DMS 273 treated with DMSO at 0.1 percent for 48 hours (cell line): ENCODE results near the gene TMEM25.
"Not testable (repeated sequence)": the region's sequence is repeated elsewhere in the genome, so short reads cannot be mapped to it uniquely, and the experiment has no call there.

ENCODE experiments used
- DNase-seq: peaks from one replicate; lab custom pipeline; 2025; lab: John Stamatoyannopoulos, UW

TMEM25 gene

GRCh38 chr11:118532091-118532490 is 1.1 kb downstream of the TMEM25 start:
- DNase-seq, result no peak

- no peak for DNase-seq
These were observed 2.1 kb downstream of the TMEM25 start for GRCh38 chr11:118532852-118533768.

GRCh38 chr11:118533769-118534729 is 3.1 kb downstream of the TMEM25 start:
- no peak for DNase-seq

- no peak for DNase-seq
These were observed 4.3 kb downstream of the TMEM25 start for GRCh38 chr11:118535261-118535660.

- DNase-seq, result no peak
These were observed 5.7 kb downstream of the TMEM25 start for GRCh38 chr11:118536726-118537125.

- no peak for DNase-seq
These were observed 6.5 kb downstream of the TMEM25 start for GRCh38 chr11:118537409-118537980.

GRCh38 chr11:118544010-118544646 is 13.1 kb downstream of the TMEM25 start:
- no peak for DNase-seq

DNA sequence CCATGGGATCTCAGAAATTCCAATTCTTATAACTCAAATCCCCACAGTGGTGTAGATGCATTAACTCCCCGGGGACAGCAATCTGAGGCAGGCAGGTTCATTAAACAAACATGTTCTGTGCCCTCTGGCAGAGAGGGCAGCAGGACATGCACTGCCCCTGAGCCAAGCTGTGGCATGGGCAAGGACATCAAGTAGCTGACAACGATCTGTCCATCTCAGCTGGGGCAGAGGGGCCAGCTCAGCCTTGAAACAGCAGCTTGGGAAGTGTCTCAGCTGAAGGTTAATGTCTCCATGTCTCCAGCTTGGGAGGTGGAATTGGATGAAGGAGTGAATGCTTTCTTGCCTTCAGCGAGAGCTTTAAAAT is 13.6 kb downstream of the TMEM25 start:
- DNase-seq, result no peak

DNA sequence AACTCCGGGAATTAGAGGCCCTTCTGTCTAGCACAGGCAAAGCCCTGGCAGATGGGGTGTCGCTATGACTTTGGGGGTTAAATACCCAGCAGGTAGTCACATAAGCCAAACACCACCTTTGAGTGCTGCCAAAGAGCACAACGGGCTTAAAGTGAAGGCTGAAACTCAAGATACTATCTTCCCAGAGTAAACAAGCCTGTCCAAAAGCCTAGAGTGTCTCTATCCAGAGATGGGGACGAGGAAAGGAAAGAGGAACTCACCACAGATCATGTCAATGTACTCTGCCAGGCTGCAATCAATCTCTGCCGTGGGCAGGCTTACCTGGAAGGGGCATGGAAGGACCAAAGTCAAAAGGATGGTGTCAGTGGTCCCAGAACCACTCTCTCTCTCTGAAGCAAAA is 14.5 kb downstream of the TMEM25 start:
- no peak for DNase-seq

GRCh38 chr11:118547132-118547531 is 16.1 kb downstream of the TMEM25 start:
- DNase-seq, result no peak

DNA sequence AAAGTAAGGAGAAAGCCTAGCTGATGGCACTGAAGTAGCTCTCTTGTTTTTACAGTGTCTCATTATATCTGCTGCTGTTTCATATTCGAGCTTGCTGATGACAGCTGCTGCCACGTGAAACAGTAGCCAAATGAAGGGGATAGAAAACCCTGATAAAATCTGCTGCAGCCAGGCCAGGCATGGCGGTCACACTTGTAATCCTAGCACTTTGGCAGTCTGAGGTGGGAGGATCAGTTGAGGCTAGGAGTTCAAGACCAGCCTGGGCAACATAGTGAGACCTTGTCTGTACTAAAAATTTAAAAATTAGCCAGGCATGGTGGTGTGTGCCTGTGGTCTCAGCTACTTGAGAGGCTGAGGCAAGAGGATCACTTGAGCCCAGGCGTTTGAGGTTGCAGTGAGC is 21.3 kb downstream of the TMEM25 start:
- no peak for DNase-seq

DNA sequence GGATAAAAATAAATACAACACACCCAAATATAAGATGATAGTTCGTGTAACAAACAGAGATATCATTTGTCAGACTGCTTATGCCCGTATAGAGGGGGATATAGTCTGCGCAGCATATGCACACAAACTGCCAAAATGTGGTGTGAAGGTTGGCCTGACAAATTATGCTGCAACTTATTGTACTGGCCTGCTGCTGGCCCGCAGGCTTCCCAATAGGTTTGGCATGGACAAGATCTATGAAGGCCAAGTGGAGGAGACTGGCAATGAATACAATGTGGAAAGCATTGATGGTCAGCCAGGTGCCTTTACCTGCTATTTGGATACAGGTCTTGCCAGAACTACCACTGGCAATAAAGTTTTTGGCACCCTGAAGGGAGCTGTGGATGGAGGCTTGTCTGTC is 29.8 kb downstream of the TMEM25 start:
- no peak for DNase-seq

DNA sequence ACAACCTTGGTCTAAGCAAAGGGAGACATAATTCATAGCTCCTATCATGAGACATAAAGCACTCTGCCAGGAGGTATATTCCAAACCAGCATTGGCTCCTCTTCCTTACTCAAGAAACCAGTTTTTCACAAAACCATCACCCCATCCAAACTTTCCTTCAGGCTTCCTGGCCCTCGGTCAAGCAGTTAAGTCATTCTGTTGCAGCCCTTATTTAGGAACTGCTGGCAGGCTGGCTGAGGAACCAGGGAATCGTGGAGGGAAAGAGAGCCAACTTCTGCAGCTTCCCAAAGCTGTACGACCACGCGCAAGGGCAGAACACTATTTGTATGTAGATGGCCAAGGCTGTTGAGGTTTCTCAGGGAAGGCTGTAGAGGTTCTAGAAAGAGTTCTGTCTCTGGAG is 34.1 kb downstream of the TMEM25 start:
- no peak for DNase-seq

DNA sequence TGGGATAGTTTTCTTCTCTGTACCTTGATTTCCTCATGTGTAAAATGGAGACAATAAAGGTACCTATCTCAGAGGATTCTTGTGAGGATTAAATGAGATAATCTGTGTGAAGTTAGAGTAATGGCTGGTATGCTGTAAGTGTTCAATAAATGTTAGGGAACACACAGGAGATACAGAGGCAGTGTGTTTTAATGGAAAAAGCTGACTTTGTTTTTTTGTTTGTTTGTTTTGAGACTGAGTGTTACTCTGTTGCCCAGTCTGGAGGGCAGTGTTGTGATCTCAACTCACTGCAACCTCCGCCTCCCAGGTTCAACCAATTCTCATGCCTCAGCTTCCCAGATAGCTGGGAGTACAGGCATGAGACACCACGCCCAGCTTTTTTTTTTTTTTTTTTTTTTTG is 38.7 kb downstream of the TMEM25 start:
- no peak for DNase-seq

- DNase-seq, result no peak
These were observed 39.8 kb downstream of the TMEM25 start for GRCh38 chr11:118570787-118571186.

- not testable (repeated sequence) for DNase-seq
These were observed 40.7 kb downstream of the TMEM25 start for GRCh38 chr11:118571701-118572060.

DNA sequence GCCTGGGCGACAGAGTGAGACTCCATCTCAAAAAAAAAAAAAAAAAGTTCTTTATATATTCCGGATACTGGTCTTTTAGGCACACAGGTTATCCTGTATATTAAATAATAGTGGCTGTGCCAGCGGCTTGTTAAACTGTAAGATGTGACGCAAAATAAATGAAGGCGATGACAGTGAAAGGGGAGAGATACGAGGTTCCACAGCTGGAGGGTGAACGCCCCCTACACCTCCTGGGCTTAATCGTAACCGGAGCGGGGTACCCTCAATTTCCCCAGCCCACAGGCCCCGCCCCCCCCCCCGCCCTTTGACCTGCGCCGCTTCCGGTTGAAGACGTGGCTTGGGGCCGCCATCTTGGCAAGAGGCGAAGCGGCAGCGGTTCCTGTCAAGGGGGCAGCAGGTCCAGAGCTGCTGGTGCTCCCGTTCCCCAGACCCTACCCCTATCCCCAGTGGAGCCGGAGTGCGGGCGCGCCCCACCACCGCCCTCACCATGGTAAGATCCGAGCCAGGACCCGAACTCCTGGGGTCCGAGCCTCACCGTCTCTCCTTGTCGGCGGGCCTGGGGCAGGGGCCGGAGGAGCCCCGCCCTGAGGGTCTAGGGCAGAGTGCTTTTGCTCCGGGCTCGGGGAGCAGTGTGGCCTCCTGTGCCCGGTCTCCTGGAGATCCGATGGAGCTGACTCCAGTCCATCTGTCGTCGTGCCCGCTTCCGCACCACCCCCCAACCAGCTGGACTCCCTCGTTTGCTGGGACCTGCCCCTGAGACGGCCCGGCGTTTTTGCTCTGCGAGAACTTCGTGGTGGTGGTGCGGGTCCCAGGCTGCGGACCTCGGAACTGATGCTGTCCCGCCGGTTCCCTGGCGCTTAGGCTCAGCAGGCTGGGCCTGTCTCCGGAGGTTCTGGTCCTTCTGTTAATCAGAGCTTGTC is 41.3 kb downstream of the TMEM25 start, which contains the start of gene ARCN1:
Gene ARCN1 (plus strand): TSS at position 349 of the 920 bp plus-strand sequence. CDS start 139 bp downstream, at position 488.
- DNase-seq, result peak; percentile 44

- no peak for DNase-seq
These were observed 42.1 kb downstream of the TMEM25 start for GRCh38 chr11:118572981-118573550.

GRCh38 chr11:118574636-118575035 is 43.6 kb downstream of the TMEM25 start:
- DNase-seq, result no peak

- not testable (repeated sequence) for DNase-seq
These were observed 47.0 kb downstream of the TMEM25 start for GRCh38 chr11:118577995-118578394.
